A549 (cell line): Measurements from ENCODE around the gene KCTD21. TPM values are rescaled to one million over a fixed set of nuclear protein-coding genes. Genes with fewer than 3 reads are reported as not detected.

Source experiments
- ATAC-seq, 2 experiments: fragments of 200-7000 bp in 1 of 2; fragments of >200 bp in 1 of 2; cut with Nextera tagmentation in 1 of 2; cut with Tn5 transposase in 1 of 2; 3 replicates each; pipeline versions ENCODE4 v1.8.0 to v1.9.1; 2018 to 2020; ENCODE audit warnings: mild to moderate bottlenecking in 1 of 2, moderate library complexity in 1 of 2
- CTCF ChIA-PET: fragments of 300-600 bp; sonication (Branson Sonifier 250); formaldehyde crosslinking; extraction: SDS; loops from one replicate; lab custom pipeline; 2021; ENCODE audit warnings: antibody characterized with exemption, inconsistent platforms; lab: Yijun Ruan, JAX
- POLR2A ChIA-PET: fragments of 350-600 bp; formaldehyde crosslinking; extraction: SDS; loops from one replicate; lab custom pipeline; 2021; ENCODE audit warnings: antibody characterized with exemption, inconsistent platforms; lab: Yijun Ruan, JAX
- DNase-seq, 2 experiments: peaks; one replicate each; pipeline versions ENCODE4 v3.0.0 to v3.0.0-alpha.2; 2011 to 2016; ENCODE audit warnings: low read depth in 1 of 2, low spot score in 1 of 2
- FAIRE-seq: peaks from 2 replicates; lab custom pipeline; 2011; peaks lifted over from hg19 to GRCh38; lab: Jason Lieb, UNC
- H3K27ac ChIP-seq, 2 experiments: fragments of >200 bp; sonication (Bioruptor Twin); formaldehyde crosslinking; 3 replicates each; pipeline ENCODE4 v1.5.1; 2016 to 2017
- H3K4me1 ChIP-seq: fragments of >200 bp; sonication (Bioruptor Twin); formaldehyde crosslinking; 3 replicates; pipeline ENCODE4 v1.6.1; 2016
- H3K4me2 ChIP-seq: fragments of >200 bp; sonication (Bioruptor Twin); formaldehyde crosslinking; 3 replicates; pipeline ENCODE4 v1.6.1; 2016
- H3K4me3 ChIP-seq: fragments of >200 bp; sonication (Bioruptor Twin); formaldehyde crosslinking; 3 replicates; pipeline ENCODE4 v1.5.1; 2016
- H3K9me3 ChIP-seq: fragments of >200 bp; sonication (Bioruptor Twin); formaldehyde crosslinking; 3 replicates; pipeline ENCODE4 v1.6.1; 2016
- CBX2 ChIP-seq: fragments of 200-600 bp; sonication (generic); IDR thresholded peaks from 2 replicates; pipeline ENCODE4 v1.6.1; 2016; ENCODE audit warnings: low read depth, mild to moderate bottlenecking, borderline replicate concordance
- CHD2 ChIP-seq: fragments of 150-350 bp; IDR thresholded peaks from 2 replicates; pipeline ENCODE4 v1.6.1; 2014; ENCODE audit warnings: low read length; ENCODE audit not compliant: partially characterized antibody
- CHD4 ChIP-seq: fragments of 200-600 bp; sonication (generic); IDR thresholded peaks from 2 replicates; pipeline ENCODE4 v1.6.1; 2016; ENCODE audit warnings: antibody characterized with exemption, mild to moderate bottlenecking, borderline replicate concordance
- EHF ChIP-seq: fragments of 250-450 bp; sonication (Bioruptor Pico); IDR thresholded peaks from 2 replicates; pipeline ENCODE4 v1.5.0; 2020; ENCODE audit warnings: mild to moderate bottlenecking
- ELK1 ChIP-seq: fragments of 150-350 bp; IDR thresholded peaks from 2 replicates; pipeline ENCODE4 v1.6.1; 2014; ENCODE audit warnings: low read depth, mild to moderate bottlenecking, low read length
- EP300 ChIP-seq, 2 experiments: fragments of >200 bp; sonication (Bioruptor Twin); formaldehyde crosslinking; IDR thresholded peaks; 2 replicates in 1 of 2; 3 replicates in 1 of 2; pipeline ENCODE4 v1.6.1; 2016 to 2017
- FOSL2 ChIP-seq, 2 experiments: fragments of 450-650 bp in 1 of 2; fragments of >200 bp in 1 of 2; sonication (Bioruptor Twin) in 1 of 2; formaldehyde crosslinking; IDR thresholded peaks; 2 replicates each; pipeline versions ENCODE4 v1.5.0 to v1.6.1; 2016 to 2020; ENCODE audit warnings: mild to moderate bottlenecking in 1 of 2, moderate library complexity in 1 of 2
- FOXS1 ChIP-seq: fragments of 250-450 bp; sonication (Bioruptor Pico); IDR thresholded peaks from 2 replicates; pipeline ENCODE4 v1.5.0; 2020; ENCODE audit warnings: mild to moderate bottlenecking, moderate library complexity
- HEYL ChIP-seq: fragments of 250-450 bp; sonication (Bioruptor Pico); IDR thresholded peaks from 2 replicates; pipeline ENCODE4 v1.8.0; 2021; ENCODE audit warnings: mild to moderate bottlenecking, moderate library complexity
- HOXB13 ChIP-seq: fragments of 250-450 bp; sonication (Bioruptor Pico); IDR thresholded peaks from 2 replicates; pipeline ENCODE4 v1.5.0; 2020; ENCODE audit warnings: low read depth, mild to moderate bottlenecking, moderate library complexity
- HOXB5 ChIP-seq: fragments of 250-450 bp; sonication (Bioruptor Pico); IDR thresholded peaks from 2 replicates; pipeline ENCODE4 v1.5.0; 2020; ENCODE audit warnings: mild to moderate bottlenecking, moderate library complexity
- KDM1A ChIP-seq: fragments of 200-600 bp; sonication (generic); IDR thresholded peaks from 2 replicates; pipeline ENCODE4 v1.6.1; 2016; ENCODE audit warnings: low read depth, mild to moderate bottlenecking
- KDM5A ChIP-seq: fragments of 200-600 bp; sonication (generic); IDR thresholded peaks from 2 replicates; pipeline ENCODE4 v1.6.1; 2016; ENCODE audit warnings: antibody characterized with exemption, mild to moderate bottlenecking
- MYC ChIP-seq: IDR thresholded peaks from 2 replicates; pipeline ENCODE4 v1.6.1; 2012; ENCODE audit warnings: mild to moderate bottlenecking, inconsistent platforms, low read length, improper control_type of control experiment, borderline replicate concordance
- NR3C1 ChIP-seq: fragments of >200 bp; sonication (Bioruptor Twin); formaldehyde crosslinking; IDR thresholded peaks from 3 replicates; pipeline ENCODE4 v1.6.1; 2017
- PBX3 ChIP-seq: IDR thresholded peaks from 2 replicates; pipeline ENCODE4 v1.6.1; 2012
- PHF8 ChIP-seq: fragments of 200-600 bp; sonication (generic); IDR thresholded peaks from 2 replicates; pipeline ENCODE4 v1.6.1; 2016; ENCODE audit warnings: low read depth, mild to moderate bottlenecking, antibody characterized with exemption, moderate library complexity, borderline replicate concordance
- RCOR1 ChIP-seq: fragments of 150-350 bp; IDR thresholded peaks from 2 replicates; pipeline ENCODE4 v1.6.1; 2014; ENCODE audit warnings: antibody characterized with exemption, low read length, low read depth
- REST ChIP-seq: fragments of 200-600 bp; sonication (generic); IDR thresholded peaks from 2 replicates; pipeline ENCODE4 v1.6.1; 2016; ENCODE audit warnings: antibody characterized with exemption, mild to moderate bottlenecking, moderate library complexity
- RFX5 ChIP-seq: fragments of 450-650 bp; IDR thresholded peaks from 2 replicates; pipeline ENCODE4 v1.7.1; 2014; ENCODE audit warnings: antibody characterized with exemption, mild to moderate bottlenecking, moderate library complexity
- SREBF2 ChIP-seq: fragments of 450-650 bp; IDR thresholded peaks from 2 replicates; pipeline ENCODE4 v1.6.1; 2014; ENCODE audit warnings: mild to moderate bottlenecking, moderate library complexity
- ZC3H11A ChIP-seq: fragments of 450-650 bp; IDR thresholded peaks from 2 replicates; pipeline ENCODE4 v1.6.1; 2014; ENCODE audit warnings: antibody characterized with exemption, mild to moderate bottlenecking
- WGBS: methylation state at CpG from one replicate; pipeline ENCODE4 v1.1.6; 2017; ENCODE audit errors: missing lambda C conversion rate; 5-methylcytosine and 5-hydroxymethylcytosine counted together
- polyA plus RNA-seq, 4 experiments: library from polyadenylated mRNA; depleted of rRNA in 3 of 4; stranded (reverse); fragments of >200 nt; fragmentation: RNase III in 1 of 4; extraction: RNeasy Plus Mini Kit Qiagen cat#74134 plus additional on column Dnase treatment in 1 of 4; gene quantifications; 2 replicates in 3 of 4; 3 replicates in 1 of 4; pipeline ENCODE4 v1.2.3, GENCODE V29; 2011 to 2017
- TF ChIP-seq, protein P1 (sequence below): fragments of 250-450 bp; sonication (Bioruptor Pico); IDR thresholded peaks from 2 replicates; pipeline ENCODE4 v1.5.0; 2020; ENCODE audit warnings: low read depth, mild to moderate bottlenecking, moderate library complexity

The KCTD21 gene
- polyA plus RNA-seq, 2 of the 4 experiments (the other 2 are of a cell fraction): 5.9 to 7.2 TPM

DNA sequence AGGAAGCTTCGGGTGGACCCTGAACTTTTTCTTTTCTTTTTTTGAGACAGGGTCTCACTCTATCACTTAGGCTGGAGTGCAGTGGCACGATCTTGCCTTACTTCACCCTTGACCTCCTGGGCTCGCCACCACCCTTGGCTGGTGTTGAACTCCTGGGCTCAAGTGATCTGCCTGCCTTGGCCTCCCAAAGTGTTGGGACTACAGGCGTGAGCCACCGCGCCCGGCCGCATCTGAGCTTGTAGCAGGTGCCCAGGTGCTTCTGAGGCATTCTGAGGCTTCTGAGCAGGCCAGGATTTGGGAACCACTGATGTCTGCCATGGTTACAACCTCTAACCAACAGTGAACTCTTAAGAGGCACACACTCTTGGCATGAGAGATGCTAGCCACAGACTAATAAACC, 5.4 kb upstream of the KCTD21 start:
- WGBS: 88% methylated on average over 8 of the region's 8 CpGs
- CTCF ChIA-PET: interaction anchor here (2.1 kb wide), 1 partner anchor 370 kb away, joined by 5 read pairs; no protein-coding TSS in a partner anchor

DNA sequence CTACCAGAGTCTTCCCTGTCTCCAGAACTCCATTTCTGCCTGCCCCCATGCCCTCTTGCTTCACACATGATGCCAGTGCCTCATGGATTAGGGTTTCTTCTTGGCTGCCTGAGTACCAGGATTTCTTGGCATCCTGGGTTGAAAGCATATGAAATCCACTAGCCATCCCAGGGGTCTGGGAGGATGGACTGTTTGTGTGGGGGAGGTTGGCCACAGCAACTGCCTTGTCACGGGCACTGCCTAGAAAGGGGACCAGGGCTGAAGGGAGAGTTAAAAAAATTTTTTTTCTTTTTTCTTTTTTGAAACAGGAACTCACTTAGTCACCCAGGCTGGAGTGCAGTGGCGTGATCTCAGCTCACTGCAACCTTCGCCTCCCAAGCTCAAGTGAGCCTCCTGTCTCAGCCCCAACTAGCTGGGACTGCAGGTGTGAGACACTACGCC, 4.5 kb upstream of the KCTD21 start:
- CTCF ChIA-PET: interaction anchor here (1.2 to 2.1 kb wide), 2 partner anchors 236 to 371 kb away, joined by 3 to 5 read pairs; no protein-coding TSS in a partner anchor
- DNase-seq: no peak
- Histone ChIP-seq H3K9me3 (no peaks in the 10 kb centered on the region), H3K4me2 (no peak overlapping the region), H3K4me1 (peaks cover 19% of the 10 kb centered on the region), H3K4me3 (no peak overlapping the region), H3K27ac (no peak overlapping the region)
- 89% methylated on average over 4 of the region's 4 CpGs for WGBS
- no peak for ATAC-seq
- POLR2A ChIA-PET: no interaction called here
- no peak for TF ChIP-seq KDM5A
- no peak for TF ChIP-seq PBX3
- TF ChIP-seq, protein P1, sequence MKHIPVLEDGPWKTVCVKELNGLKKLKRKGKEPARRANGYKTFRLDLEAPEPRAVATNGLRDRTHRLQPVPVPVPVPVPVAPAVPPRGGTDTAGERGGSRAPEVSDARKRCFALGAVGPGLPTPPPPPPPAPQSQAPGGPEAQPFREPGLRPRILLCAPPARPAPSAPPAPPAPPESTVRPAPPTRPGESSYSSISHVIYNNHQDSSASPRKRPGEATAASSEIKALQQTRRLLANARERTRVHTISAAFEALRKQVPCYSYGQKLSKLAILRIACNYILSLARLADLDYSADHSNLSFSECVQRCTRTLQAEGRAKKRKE (CRISPR knock-in tag): no peak
- TF ChIP-seq RCOR1: no peak
- TF ChIP-seq EP300 (IDR thresholded peaks at IDR 0.05): no peak
- no peak for TF ChIP-seq ZC3H11A
- no peak for TF ChIP-seq MYC
- no peak for TF ChIP-seq CHD2
- no peak for TF ChIP-seq HOXB13
- no peak for TF ChIP-seq RFX5
- no peak for FAIRE-seq

More for the DNA sequence above, 5.4 kb upstream of the KCTD21 start:
- Histone ChIP-seq H3K27ac (no peak overlapping the region), H3K4me1 (peaks cover 19% of the 10 kb centered on the region), H3K4me2 (no peak overlapping the region), H3K9me3 (no peaks in the 10 kb centered on the region), H3K4me3 (no peak overlapping the region)
- no peak for ATAC-seq
- no peak for FAIRE-seq
- no peak for DNase-seq
- TF ChIP-seq EHF (CRISPR knock-in tag) (no peak), FOSL2 (IDR thresholded peaks at IDR 0.05) (no peak), FOSL2 (CRISPR knock-in tag; IDR thresholded peaks at IDR 0.05) (no peak), EP300 (IDR thresholded peaks at IDR 0.05) (no peak), REST (no peak), FOXS1 (CRISPR knock-in tag) (no peak), ELK1 (no peak), HOXB5 (CRISPR knock-in tag) (no peak), ZC3H11A (no peak), KDM1A (no peak), CHD4 (no peak), NR3C1 (no peak), PHF8 (no peak), MYC (no peak), SREBF2 (no peak), CHD2 (no peak), HEYL (no peak), CBX2 (no peak)
- POLR2A ChIA-PET: interaction anchor here (0.6 kb wide), 1 partner anchor 60 kb away, joined by 4 read pairs; no protein-coding TSS in a partner anchor
